DLD1 (cell line): Measurements from ENCODE around the gene JAKMIP1.

Experiments
- in situ Hi-C: cut with HindIII; loops from 2 replicates; pipeline ENCODE4 v1.10.0; 2017; ENCODE audit warnings: low sequenced_read_pairs

The JAKMIP1 gene

GRCh38 chr4:6105311-6105911, 94.9 kb downstream of the JAKMIP1 start:
- in situ Hi-C loops = no loop called here

- in situ Hi-C loops = no loop called here
Observed at GRCh38 chr4:6104541-6105130, 95.7 kb downstream of the JAKMIP1 start.

- in situ Hi-C loops = no loop called here
Observed at GRCh38 chr4:6097581-6097980, 102.8 kb downstream of the JAKMIP1 start.

GRCh38 chr4:6095897-6096296, 104.5 kb downstream of the JAKMIP1 start:
- in situ Hi-C loops = no loop called here

- in situ Hi-C loops = no loop called here
Observed at GRCh38 chr4:6095023-6095752, 105.2 kb downstream of the JAKMIP1 start.

- in situ Hi-C loops = no loop called here
Observed at GRCh38 chr4:6093671-6094070, 106.7 kb downstream of the JAKMIP1 start.

- in situ Hi-C loops = no loop called here
Observed at GRCh38 chr4:6092971-6093370, 107.4 kb downstream of the JAKMIP1 start.

- in situ Hi-C loops = no loop called here
Observed at GRCh38 chr4:6092131-6092530, 108.2 kb downstream of the JAKMIP1 start.

GRCh38 chr4:6090931-6091330, 109.4 kb downstream of the JAKMIP1 start:
- in situ Hi-C loops = no loop called here

- in situ Hi-C loops = no loop called here
Observed at GRCh38 chr4:6088950-6089349, 111.4 kb downstream of the JAKMIP1 start.

GRCh38 chr4:6087669-6088341, 112.5 kb downstream of the JAKMIP1 start:
- in situ Hi-C loops = no loop called here

- in situ Hi-C loops = no loop called here
Observed at GRCh38 chr4:6086846-6087245, 113.5 kb downstream of the JAKMIP1 start.

- in situ Hi-C loops = no loop called here
Observed at GRCh38 chr4:6085691-6086628, 114.4 kb downstream of the JAKMIP1 start.

- in situ Hi-C loops = no loop called here
Observed at GRCh38 chr4:6085028-6085690, 115.2 kb downstream of the JAKMIP1 start.

- in situ Hi-C loops = loop anchor here (10.0 kb wide), 1 partner anchor 105 kb away; no protein-coding TSS in a partner anchor
Observed at GRCh38 chr4:6079965-6080364, 120.4 kb downstream of the JAKMIP1 start.

GRCh38 chr4:6078560-6078959, 121.8 kb downstream of the JAKMIP1 start:
- in situ Hi-C loops = loop anchor here (10.0 kb wide), 1 partner anchor 104 kb away; no protein-coding TSS in a partner anchor

- in situ Hi-C loops = loop anchor here (10.0 kb wide), 1 partner anchor 102 kb away; no protein-coding TSS in a partner anchor
Observed at GRCh38 chr4:6076391-6076790, 124.0 kb downstream of the JAKMIP1 start.

- in situ Hi-C loops = loop anchor here (10.0 kb wide), 1 partner anchor 100 kb away; no protein-coding TSS in a partner anchor
Observed at GRCh38 chr4:6074758-6075157, 125.6 kb downstream of the JAKMIP1 start.

- in situ Hi-C loops = loop anchor here (10.0 kb wide), 1 partner anchor 97 kb away; no protein-coding TSS in a partner anchor
Observed at GRCh38 chr4:6071959-6072720, 128.2 kb downstream of the JAKMIP1 start.
